Testis (tissue), 3 donors: ENCODE results near the gene ZNF705A. TPM values are rescaled to one million over a fixed set of nuclear protein-coding genes. Genes with fewer than 3 reads are reported as not detected.
"Not testable (repeated sequence)": the region's sequence is repeated elsewhere in the genome, so short reads cannot be mapped to it uniquely, and the experiment has no call there.

Experiments used
- DNase-seq: peaks from one replicate; pipeline ENCODE4 v3.0.0-alpha.2; 2019
- H3K27ac ChIP-seq, 2 donors: fragments of 200-600 bp; sonication (generic); one replicate each; pipeline ENCODE4 v1.5.1; 2019
- H3K27me3 ChIP-seq: fragments of 200-600 bp; sonication (generic); one replicate; pipeline ENCODE4 v1.5.1; 2019
- H3K36me3 ChIP-seq: fragments of 200-600 bp; sonication (generic); one replicate; pipeline ENCODE4 v1.5.1; 2017; ENCODE audit warnings: low read depth; ENCODE audit errors: missing control alignments
- H3K4me1 ChIP-seq: fragments of 200-600 bp; sonication (generic); one replicate; pipeline ENCODE4 v1.5.1; 2019
- H3K4me3 ChIP-seq, 2 donors: fragments of 200-600 bp; sonication (generic); one replicate each; pipeline ENCODE4 v1.5.1; 2017 to 2019
- H3K9me3 ChIP-seq: fragments of 200-600 bp; sonication (generic); one replicate; pipeline ENCODE4 v1.5.1; 2017
- POLR2A ChIP-seq: fragments of 450-650 bp; IDR thresholded peaks from one replicate; pipeline ENCODE4 v1.6.1; 2017; ENCODE audit warnings: antibody characterized with exemption, mild to moderate bottlenecking, moderate library complexity
- WGBS, 2 donors: methylation state at CpG; one replicate each; pipeline ENCODE4 v1.1.5; 2018; 5-methylcytosine and 5-hydroxymethylcytosine counted together
- intact Hi-C: fragments of 100-400 bp; cut with DNase I; formaldehyde crosslinking; loops from one replicate; pipeline ENCODE4 v1.15.1; 2023; ENCODE audit warnings: low total_unique reads
- polyA plus RNA-seq: library from polyadenylated mRNA; stranded (reverse); fragments of 350-450 nt; fragmentation: Illumina TruSeq; extraction: RNeasy Lipid Tissue Mini Kit (QIAGEN cat#74804); gene quantifications from one replicate; pipeline ENCODE4 v1.2.3, GENCODE V29; 2014; ENCODE audit warnings: low read depth, low replicate concordance; ENCODE audit not compliant: insufficient read depth
- total RNA-seq, 2 donors: library from RNA; depleted of rRNA; stranded (reverse); fragments of >200 nt; gene quantifications; one replicate each; pipeline ENCODE4 v1.2.3, GENCODE V29; 2016
- TF ChIP-seq, protein P1 (sequence below), 3 experiments: fragments of 450-650 bp in 2 of 3; fragments of 200-600 bp in 1 of 3; sonication (generic) in 1 of 3; IDR thresholded peaks; one replicate each; pipeline ENCODE4 v1.5.1; 2016 to 2019; ENCODE audit warnings: antibody characterized with exemption in 3 of 3, mild to moderate bottlenecking in 2 of 3, moderate library complexity in 1 of 3

Gene ZNF705A
- total and polyA plus RNA-seq, 3 donors from 2014 or later = 0.43 to 0.87 (median 0.75) TPM

DNA sequence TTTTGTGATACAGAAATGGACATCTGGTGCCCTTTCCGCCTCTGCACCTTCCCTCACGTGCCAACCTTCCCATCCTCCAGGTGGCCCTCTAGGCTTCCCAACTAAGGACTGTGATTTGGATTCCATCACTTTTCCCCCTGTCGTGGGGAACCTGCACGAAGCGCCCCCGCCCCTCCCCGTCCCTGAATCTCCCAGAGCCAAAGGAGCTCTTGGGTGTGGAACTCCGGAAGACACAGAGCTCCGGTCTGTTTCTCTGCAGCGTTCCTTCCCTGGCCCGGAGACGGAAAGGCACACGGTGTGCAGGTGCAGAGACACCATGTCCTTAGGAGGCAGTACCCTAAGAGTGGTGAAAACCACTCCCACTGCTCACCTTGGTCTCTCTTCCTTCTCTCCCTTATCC, 66.8 kb downstream of the ZNF705A start:
- H3K4me3 ChIP-seq, intact Hi-C loops: not testable (repeated sequence)
- 82 to 88% methylated on average over 13 of the region's 13 CpGs for WGBS, 2 donors

DNA sequence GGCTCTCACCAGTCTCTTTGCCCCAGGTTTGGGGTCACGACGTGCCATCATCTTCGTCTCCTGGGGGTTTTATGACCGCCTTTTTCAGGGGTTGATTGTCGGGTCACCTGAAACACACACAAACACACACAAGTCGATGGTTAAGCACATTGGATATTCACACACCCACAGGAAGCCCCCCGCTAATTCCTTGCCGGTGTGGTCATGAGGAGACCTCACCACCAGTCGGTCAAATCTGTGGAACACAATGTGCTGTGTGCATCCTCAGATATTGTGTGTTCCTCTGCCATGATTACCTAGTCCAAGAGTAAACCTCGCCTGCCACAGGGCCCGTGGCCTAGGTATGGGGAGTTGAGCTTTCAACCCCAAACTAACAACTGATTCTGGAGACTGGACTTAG, 68.0 kb downstream of the ZNF705A start:
- H3K27ac ChIP-seq, H3K36me3 ChIP-seq, DNase-seq, H3K27me3 ChIP-seq, intact Hi-C loops, H3K4me1 ChIP-seq, H3K9me3 ChIP-seq, H3K4me3 ChIP-seq: not testable (repeated sequence)
- WGBS, 2 donors = 96 to 98% methylated on average over 11 of the region's 11 CpGs

More for the DNA sequence above, 66.8 kb downstream of the ZNF705A start:
- H3K9me3 ChIP-seq, DNase-seq, H3K27ac ChIP-seq, H3K27me3 ChIP-seq, H3K4me1 ChIP-seq, H3K36me3 ChIP-seq: not testable (repeated sequence)

DNA sequence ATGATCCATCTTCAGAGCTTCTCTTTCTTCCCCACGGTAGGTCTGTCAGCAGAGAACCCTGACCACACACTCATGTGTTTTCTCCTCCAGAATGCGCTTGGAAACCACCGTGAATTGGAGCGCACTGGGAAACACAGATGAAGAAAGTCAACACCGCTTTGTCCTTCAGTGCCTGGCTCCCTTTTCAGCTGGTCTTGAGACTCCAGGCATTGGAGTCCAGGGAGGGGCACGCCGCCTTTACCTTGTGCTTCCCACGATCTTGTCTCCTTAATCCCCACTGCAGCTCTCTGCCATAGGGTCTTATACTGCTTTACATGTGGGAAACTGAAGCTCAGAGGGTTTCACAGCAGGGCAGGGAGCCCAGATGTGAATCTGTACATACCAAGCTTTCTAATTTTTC, 69.5 kb downstream of the ZNF705A start:
- H3K9me3 ChIP-seq = no peaks in the 10 kb centered on the region

DNA sequence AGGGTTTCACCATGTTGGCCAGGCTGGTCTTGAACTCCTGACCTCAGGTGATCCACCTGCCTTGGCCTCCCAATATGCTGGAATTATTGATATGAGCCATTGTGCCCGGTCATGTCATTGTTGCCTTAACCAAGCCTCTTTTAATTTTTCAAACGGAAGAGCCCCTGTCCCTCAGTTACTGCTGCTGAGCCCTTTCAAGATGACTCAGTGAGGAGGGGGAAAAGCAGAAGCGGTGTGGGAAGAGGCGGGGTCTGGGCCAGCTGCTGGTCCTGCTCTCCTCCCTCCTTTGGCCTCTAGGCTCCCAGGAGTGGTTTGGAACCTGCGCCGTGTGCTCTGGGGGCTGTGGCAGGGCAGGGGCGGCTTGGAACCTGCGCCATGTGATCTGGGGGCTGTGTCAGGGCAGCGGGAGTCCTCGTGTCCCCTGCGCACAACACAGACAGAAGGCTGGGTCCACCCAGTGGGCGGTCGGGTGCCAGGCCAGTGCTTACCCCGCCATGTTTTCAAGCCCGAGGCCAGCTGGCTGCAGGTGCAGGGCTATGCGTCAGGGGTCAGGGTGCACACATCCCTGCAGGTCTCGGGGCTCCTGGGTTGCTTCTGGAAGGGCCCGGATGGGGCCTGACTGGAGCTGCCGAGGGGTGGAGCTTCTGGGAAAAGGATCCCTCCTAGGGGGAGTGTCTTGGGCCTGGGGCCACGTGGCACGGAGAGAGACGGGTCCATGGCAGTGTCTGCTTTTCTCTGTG, 70.3 kb downstream of the ZNF705A start, which contains the start of gene FAM90A1:
TSS of gene FAM90A1 (minus strand) at position 627 of the 740 bp plus-strand sequence. CDS start 2,786 bp downstream, outside the sequence.
- WGBS, 2 donors = 20 to 51% methylated on average over 17 to 18 of the region's 22 CpGs
- H3K9me3 ChIP-seq, H3K27ac ChIP-seq, H3K4me1 ChIP-seq, DNase-seq, H3K27me3 ChIP-seq, intact Hi-C loops, H3K36me3 ChIP-seq: not testable (repeated sequence)
- peak within 1 kb of the TSS; percentile 13 to 15 for H3K4me3 ChIP-seq

More for the DNA sequence above, 69.5 kb downstream of the ZNF705A start:
- no peaks in the 10 kb centered on the region for H3K27me3 ChIP-seq
- no peaks in the 10 kb centered on the region for H3K36me3 ChIP-seq
- WGBS, 2 donors = 88 to 91% methylated on average over 8 of the region's 8 CpGs
- H3K4me3 ChIP-seq = no peak overlapping the region
- intact Hi-C loops = no loop called here
- TF ChIP-seq POLR2A = no peak
- TF ChIP-seq, protein P1, sequence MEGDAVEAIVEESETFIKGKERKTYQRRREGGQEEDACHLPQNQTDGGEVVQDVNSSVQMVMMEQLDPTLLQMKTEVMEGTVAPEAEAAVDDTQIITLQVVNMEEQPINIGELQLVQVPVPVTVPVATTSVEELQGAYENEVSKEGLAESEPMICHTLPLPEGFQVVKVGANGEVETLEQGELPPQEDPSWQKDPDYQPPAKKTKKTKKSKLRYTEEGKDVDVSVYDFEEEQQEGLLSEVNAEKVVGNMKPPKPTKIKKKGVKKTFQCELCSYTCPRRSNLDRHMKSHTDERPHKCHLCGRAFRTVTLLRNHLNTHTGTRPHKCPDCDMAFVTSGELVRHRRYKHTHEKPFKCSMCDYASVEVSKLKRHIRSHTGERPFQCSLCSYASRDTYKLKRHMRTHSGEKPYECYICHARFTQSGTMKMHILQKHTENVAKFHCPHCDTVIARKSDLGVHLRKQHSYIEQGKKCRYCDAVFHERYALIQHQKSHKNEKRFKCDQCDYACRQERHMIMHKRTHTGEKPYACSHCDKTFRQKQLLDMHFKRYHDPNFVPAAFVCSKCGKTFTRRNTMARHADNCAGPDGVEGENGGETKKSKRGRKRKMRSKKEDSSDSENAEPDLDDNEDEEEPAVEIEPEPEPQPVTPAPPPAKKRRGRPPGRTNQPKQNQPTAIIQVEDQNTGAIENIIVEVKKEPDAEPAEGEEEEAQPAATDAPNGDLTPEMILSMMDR (IDR thresholded peaks at IDR 0.05) = no peak
- no peaks in the 10 kb centered on the region for H3K4me1 ChIP-seq
- no peak for DNase-seq
- no peak overlapping the region for H3K27ac ChIP-seq

DNA sequence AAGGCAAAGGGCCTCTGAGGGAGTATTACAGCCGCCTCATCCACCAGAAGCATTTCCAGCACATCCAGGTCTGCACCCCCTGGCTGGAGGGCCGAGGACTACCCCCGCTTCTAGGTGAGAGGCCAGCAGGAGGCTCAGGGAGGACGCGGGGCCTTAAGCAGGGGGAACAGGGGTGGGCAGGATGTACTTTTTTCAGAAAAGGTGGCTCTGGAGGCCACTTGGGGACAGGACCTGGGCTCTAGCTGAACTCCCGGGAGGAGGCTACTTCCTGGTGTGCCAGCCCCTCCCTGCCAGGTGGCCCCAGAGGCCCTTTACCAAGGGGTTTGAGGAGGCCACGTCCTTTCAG, 70.9 kb downstream of the ZNF705A start:
- H3K27ac ChIP-seq, H3K9me3 ChIP-seq, H3K36me3 ChIP-seq, intact Hi-C loops, H3K4me1 ChIP-seq, DNase-seq, H3K27me3 ChIP-seq: not testable (repeated sequence)
- WGBS, 2 donors = 43 to 44% methylated on average over 6 of the region's 7 CpGs
- H3K4me3 ChIP-seq = peak overlapping the region; percentile 13 to 15

DNA sequence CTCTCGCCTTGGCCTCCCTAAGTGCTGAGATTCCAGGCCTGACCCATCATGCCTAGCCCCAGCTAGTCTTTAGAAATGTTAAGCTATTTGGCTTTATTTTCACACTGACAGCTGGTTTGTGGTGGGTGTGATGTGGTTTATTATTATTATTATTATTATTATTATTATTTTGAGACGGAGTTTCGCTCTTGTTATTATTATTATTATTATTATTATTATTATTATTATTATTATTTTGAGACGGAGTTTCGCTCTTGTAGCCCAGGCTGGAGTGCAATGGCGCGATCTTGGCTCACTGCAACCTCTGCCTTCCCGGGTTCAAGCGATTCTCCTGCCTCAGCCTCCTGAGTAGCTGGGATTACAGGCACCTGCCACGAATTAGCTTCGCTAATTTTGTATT, 71.8 kb downstream of the ZNF705A start:
- H3K36me3 ChIP-seq, H3K4me3 ChIP-seq, H3K9me3 ChIP-seq, DNase-seq, H3K27me3 ChIP-seq, H3K27ac ChIP-seq, H3K4me1 ChIP-seq, intact Hi-C loops: not testable (repeated sequence)
- 93 to 95% methylated on average over 11 of the region's 11 CpGs for WGBS, 2 donors

DNA sequence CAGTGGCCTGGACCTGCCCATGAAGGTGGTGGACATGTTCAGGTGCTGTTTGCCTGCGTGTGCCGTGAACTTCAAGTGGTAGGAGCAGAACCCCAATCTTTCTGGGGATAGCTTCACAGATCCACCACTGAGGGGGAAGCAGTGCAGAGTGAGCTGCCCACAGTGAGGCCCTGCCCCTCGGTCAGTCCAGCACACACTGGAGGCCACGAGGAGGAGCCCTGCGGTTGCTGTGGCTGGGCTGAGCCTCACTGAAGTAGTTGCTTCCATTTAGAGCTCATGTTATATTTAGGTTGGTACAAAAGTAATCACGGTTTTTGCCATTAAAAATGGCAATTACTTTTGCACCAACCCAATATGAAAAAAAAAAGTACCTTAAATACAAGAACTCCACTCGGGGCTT, 72.7 kb downstream of the ZNF705A start:
- H3K27me3 ChIP-seq, H3K4me1 ChIP-seq, intact Hi-C loops, H3K9me3 ChIP-seq, H3K4me3 ChIP-seq, H3K36me3 ChIP-seq, H3K27ac ChIP-seq, DNase-seq: not testable (repeated sequence)
- WGBS, 2 donors = 54 to 69% methylated on average over 5 to 7 of the region's 7 CpGs

Other genes with a start within 250 kb of the ZNF705A start
- gene SLC2A3, start 220.8 kb upstream of the ZNF705A start, total RNA-seq = 10 to 100 TPM; 11.0 to 25.7 TPM
- gene SLC2A3, start 220.8 kb upstream of the ZNF705A start, polyA plus RNA-seq = 22.3 TPM
- 10 to 100 TPM; 25.3 to 29.1 TPM for gene FOXJ2, start 124.3 kb upstream of the ZNF705A start, total RNA-seq
- gene FOXJ2, start 124.3 kb upstream of the ZNF705A start, polyA plus RNA-seq = 13.5 TPM
- 1 to 10 TPM; 1.9 to 2.8 TPM for gene C3AR1, start 90.7 kb upstream of the ZNF705A start, total RNA-seq
- gene C3AR1, start 90.7 kb upstream of the ZNF705A start, polyA plus RNA-seq = 9.5 TPM
- gene NECAP1, start 74.7 kb upstream of the ZNF705A start, total RNA-seq = 10 to 100 TPM; 58.9 to 70.0 TPM
- gene NECAP1, start 74.7 kb upstream of the ZNF705A start, polyA plus RNA-seq = 34.8 TPM
- 1 to 10 TPM; 2.4 to 3.5 TPM for gene CLEC4A, start 33.4 kb upstream of the ZNF705A start, total RNA-seq
- gene CLEC4A, start 33.4 kb upstream of the ZNF705A start, polyA plus RNA-seq = 1.9 TPM
- gene FAM90A1, start 70.6 kb downstream of the ZNF705A start, total RNA-seq = 1 to 10 TPM; 1.5 to 1.8 TPM
- 0.67 TPM for gene FAM90A1, start 70.6 kb downstream of the ZNF705A start, polyA plus RNA-seq